ENCODE measurements around the gene MUC22.
"Not testable (repeated sequence)": the region's sequence is repeated elsewhere in the genome, so short reads cannot be mapped to it uniquely, and the experiment has no call there.

Gene MUC22

GRCh38 chr6:31010393-31011060 is at the start of gene MUC22:
MUC22 (plus strand) TSS chr6:31010474; CDS start chr6:31010707, 233 bp downstream.
- DNase-seq (ENCODE audit: low spot score): no peak

DNA sequence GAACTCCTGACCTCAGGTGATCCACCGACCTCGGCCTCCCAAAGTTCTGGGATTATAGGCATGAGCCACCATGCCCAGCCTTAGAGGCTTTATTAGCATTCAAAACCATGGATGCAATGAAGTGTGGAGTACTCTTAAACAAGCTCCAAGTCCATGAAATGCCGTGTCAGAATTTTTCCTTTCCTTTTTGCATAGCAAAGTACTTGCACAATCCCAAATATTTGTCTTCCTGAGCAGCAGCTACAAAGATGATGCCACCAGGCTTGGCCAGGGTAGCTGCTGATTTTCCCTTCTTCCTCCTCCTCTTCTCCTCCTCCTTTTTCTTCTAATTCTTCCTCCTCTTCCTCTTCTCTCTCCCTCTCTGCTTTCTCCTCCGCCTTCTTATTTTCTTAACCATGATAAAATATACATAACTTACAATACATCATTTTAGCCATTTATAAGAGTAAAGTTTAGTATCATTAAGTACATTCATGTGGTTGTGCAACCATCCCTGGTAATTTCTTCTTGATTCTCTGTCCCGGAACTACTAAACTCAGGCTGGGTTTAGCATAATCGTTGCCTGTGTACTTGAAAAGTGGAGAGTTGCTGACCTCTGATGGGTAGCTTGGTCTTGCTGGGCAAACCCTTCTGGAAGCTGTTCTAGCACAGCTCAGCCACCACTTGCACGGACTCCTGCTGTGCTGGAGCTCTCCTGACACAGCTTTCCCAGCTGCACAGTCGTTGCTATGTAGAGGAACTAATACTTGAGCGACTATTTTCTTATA is 49.2 kb upstream of the MUC22 start:
- no peak for DNase-seq (ENCODE audit: low spot score)

GRCh38 chr6:30962716-30963115 is 47.6 kb upstream of the MUC22 start:
- no peak for DNase-seq (ENCODE audit: low spot score)

GRCh38 chr6:30963641-30964040 is 46.6 kb upstream of the MUC22 start:
- no peak for DNase-seq (ENCODE audit: low spot score)

GRCh38 chr6:30964075-30964474 is 46.2 kb upstream of the MUC22 start:
- DNase-seq (ENCODE audit: low spot score): no peak

DNA sequence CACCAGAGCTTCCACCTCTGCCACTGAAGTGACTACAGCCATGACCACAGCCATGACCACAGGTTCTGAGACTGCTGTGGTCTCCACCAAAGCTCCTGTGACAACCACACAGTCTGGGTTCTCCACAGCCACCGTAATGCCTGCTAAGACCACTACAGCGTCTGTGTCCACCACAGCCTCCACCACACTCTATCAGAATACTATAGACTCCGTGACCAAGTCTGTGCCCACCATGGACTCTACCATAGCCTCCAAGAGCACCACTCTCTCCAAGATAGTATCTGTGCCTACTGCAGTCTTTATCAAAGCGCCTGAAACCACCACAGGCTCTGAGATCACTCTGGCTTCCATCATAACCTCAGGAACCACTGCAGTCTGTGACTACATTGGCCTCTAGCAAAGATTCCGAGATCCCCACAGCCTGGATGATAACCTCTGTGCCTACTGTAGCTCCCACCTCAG is 45.1 kb upstream of the MUC22 start:
- no peak for DNase-seq (ENCODE audit: low spot score)

- no peak for DNase-seq (ENCODE audit: low spot score)
Measured at GRCh38 chr6:30966154-30966553, 44.1 kb upstream of the MUC22 start.

- not testable (repeated sequence) for DNase-seq (ENCODE audit: low spot score)
Measured at GRCh38 chr6:30969171-30969570, 41.1 kb upstream of the MUC22 start.

DNA sequence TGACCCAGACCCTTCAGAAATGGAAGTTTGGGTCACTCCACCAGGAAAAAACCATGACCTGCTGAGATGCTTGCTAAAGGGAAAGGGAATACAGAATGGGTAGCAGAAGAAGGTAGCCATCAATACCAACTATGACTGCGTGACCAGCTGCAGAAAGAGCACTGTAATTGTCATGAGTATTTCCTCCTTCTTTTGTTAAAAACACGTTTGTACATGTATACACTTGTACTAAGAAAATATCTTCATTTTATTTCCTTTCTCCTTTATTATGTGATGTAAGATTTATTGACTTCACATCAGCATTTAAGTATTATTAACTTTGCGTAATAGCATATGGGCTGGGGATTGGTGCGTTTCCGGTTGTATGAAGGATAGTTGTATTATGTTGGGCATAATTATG is 39.3 kb upstream of the MUC22 start:
- DNase-seq (ENCODE audit: low spot score): no peak

DNA sequence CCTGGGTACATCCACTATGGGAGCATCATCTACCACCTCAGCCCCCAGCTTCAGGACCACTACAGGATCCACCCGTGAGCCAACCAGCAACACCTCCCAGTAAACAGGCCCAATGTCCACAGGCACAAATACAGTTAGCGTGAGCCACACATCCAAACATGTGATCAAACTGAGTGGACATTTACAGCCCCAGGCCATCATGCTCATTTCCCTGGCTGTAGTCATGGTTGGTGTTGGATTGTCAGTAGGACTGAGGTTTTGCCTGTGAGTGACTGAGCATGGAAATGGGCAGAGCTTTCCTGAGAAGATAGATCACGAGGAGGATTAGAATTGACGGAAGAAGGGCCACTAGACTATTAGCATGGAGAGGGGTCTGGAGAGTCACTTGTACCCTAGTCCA is 37.5 kb upstream of the MUC22 start:
- DNase-seq (ENCODE audit: low spot score): no peak

DNA sequence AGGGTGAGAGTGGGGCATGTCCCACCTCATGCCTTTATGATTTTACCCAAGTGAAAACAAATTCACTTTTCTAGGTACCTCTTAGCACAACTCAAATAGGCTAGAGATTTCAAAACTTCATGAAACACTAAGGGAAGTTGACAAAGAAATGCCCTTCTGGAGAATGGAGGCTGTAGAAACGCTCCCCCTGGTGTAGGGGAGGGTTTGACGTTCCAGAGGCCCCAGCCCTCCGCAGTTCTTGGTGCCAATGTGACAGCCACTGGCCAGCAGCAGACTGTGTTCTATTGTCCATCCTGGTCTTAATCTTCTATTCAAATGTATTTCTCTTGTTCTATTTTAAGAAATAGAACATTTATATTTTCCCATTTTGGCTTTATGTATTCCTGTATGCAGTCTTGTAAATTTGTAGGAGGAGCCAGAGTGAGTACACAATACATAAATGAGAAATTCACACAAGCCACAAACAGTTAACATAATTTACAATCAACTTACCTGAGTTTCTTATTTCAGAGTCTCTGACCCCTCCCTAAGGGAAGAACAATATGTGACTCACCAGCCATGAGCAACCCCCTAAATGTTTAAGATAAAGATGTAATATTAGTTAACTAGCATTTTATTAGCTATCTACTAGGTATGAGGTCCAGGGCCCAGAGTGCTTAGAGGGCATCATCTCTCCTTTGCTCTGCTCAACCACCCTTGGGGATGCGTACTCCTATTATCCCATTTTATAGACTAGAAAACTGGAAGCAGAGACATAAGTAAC is 35.6 kb upstream of the MUC22 start:
- no peak for DNase-seq (ENCODE audit: low spot score)

DNA sequence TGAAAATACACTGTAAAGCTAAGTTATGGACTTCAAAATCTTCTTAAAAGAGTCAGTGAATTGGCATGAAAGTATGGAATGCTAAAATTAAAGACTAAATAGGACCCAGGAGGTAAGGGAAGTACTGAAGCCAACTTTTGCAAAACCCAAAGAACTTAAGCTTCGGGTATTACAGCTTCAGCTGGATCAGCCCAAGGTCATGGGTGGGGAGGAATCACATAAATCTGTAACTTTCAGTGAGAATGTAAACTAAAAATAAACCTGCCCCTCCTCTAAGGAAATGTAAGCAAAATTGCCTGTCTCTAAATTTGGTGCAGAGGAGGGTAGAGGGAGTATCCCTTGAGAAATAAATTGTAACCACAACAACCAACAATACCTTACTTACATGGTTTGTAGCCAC is 31.1 kb upstream of the MUC22 start:
- DNase-seq (ENCODE audit: low spot score): no peak

DNA sequence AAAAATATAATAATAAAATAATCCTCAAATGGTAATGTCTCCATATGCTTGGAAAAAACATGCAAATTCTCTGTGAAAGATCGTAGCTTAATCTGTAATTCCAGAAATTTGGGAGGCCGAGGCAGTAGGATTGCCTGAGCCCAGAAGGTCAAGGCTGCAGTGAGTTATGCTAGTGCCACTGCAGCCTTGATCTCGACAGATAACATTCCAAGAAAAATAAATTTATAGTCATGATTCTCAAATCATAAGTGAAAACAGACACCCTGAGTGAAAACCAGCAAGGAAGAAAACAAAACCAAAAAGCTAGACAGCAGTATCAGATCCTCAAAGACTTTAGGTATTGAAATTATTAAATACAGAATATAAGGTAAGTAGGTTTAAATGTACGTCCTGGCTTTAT is 30.6 kb upstream of the MUC22 start:
- no peak for DNase-seq (ENCODE audit: low spot score)

DNA sequence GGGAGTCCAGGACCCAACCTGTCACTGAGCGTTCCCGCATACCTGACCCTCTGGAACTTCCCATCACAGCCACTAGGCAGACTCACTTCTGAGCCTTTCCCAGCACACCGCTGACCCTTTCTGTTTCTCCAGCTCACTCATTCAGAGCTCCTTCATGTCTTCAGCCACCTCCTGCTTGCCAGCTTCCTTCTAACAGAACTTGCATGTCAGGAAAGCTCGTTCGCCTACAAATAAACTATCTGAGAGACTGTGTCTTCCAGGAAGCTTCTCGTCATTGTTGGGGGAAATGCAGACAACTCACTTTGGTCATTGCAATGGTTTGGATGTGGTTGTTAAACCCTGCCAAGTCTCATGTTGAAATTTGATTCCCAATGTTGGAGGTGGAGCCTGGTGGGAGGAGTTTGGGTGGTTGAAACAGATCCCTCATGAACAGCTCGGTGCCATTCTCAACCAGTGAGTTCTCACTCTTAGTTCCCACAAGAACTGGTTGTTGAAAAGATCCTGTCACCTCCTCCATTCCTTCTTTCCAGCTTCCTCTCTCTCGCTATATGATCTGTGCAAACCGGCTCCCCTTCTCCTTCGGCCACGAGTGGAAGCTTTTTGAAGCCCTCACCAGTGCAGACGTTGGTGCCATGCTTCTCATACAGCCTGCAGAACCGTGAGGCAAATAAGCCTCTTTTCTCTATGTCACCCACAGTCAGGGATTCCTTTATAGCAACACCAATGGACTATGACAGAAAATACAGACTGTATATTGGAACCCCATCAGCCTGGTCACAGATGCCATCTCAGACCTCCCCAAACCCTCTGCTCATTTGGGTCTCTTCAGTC is 28.1 kb upstream of the MUC22 start:
- DNase-seq (ENCODE audit: low spot score): peak; percentile 17

- DNase-seq (ENCODE audit: low spot score): no peak
Measured at GRCh38 chr6:30983439-30983838, 26.8 kb upstream of the MUC22 start, which contains the start of gene MUC21. MUC21 (plus strand) TSS chr6:30983718; CDS start chr6:30983959, 241 bp downstream.

GRCh38 chr6:30985490-30985889 is 24.8 kb upstream of the MUC22 start:
- no peak for DNase-seq (ENCODE audit: low spot score)

- DNase-seq (ENCODE audit: low spot score): no peak
Measured at GRCh38 chr6:30987304-30987703, 23.0 kb upstream of the MUC22 start.

- no peak for DNase-seq (ENCODE audit: low spot score)
Measured at GRCh38 chr6:30988209-30988825, 22.0 kb upstream of the MUC22 start.

DNA sequence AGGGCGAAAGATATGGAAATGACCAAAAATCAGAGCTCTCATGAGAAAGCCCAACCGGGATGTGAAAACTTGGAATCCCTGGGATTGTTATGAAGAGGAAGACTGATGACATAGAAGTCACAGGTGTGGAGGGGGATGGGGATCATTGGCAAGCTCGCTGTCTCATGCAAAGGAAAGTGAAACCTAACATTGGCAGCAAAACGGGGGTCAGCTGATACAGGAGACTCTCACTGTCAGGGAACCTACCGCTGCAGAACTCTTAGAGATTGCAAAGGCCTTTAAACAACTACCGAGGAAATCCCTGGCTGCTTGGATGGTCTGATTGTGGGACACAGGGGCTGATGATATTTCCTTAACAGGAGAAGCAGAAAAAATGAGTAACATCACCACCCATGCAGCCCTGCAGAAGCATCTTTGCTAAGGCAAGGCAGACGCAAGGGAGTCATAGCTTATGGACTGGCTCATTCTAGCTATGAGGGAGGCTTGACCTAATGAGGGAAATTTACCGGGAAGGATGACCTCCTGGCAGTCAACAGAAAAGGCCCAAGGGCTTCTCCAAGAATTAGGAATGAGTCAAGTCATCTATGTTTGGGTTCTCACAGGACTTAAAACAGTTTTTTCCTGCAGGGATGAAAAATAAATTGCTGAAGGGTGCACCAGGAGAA is 19.7 kb upstream of the MUC22 start:
- DNase-seq (ENCODE audit: low spot score): no peak

GRCh38 chr6:30991891-30992290 is 18.4 kb upstream of the MUC22 start:
- no peak for DNase-seq (ENCODE audit: low spot score)

GRCh38 chr6:30997301-30997700 is 13.0 kb upstream of the MUC22 start:
- no peak for DNase-seq (ENCODE audit: low spot score)

Data from HuH-7.5 (cell line).